K562 (cell line): ENCODE measurements around the gene NTM. TPM values are rescaled to one million over a fixed set of nuclear protein-coding genes. Genes with fewer than 3 reads are reported as not detected.

Source experiments
- ATAC-seq: fragments of 200-7000 bp; cut with Tn5 transposase; 3 replicates; pipeline ENCODE4 v1.9.1; 2020; ENCODE audit warnings: moderate library complexity
- BruUV-seq: library from RNA; stranded (reverse); fragments of 400-500 nt; replicated peaks from 2 replicates; lab custom pipeline; 2021; lab: Mats Ljungman, UMichigan
- CTCF ChIA-PET: fragments of 300-600 bp; formaldehyde crosslinking; extraction: SDS; loops from one replicate; lab custom pipeline; 2021; ENCODE audit warnings: low intra/inter-chr PET ratio; lab: Yijun Ruan, JAX
- POLR2A ChIA-PET: fragments of 300-600, 350-650 bp; sonication (Branson Sonifier 250); formaldehyde crosslinking; extraction: SDS; loops from one replicate; lab custom pipeline; 2021; ENCODE audit warnings: antibody characterized with exemption, inconsistent platforms; lab: Yijun Ruan, JAX
- DNase-seq, 4 experiments: peaks; one replicate each; pipeline versions ENCODE4 v3.0.0 to v3.0.0-alpha.2; 2011 to 2018; ENCODE audit warnings: low spot score in 3 of 4, mixed read lengths in 3 of 4; ENCODE audit errors: extremely low read depth in 1 of 4
- FAIRE-seq: peaks from 2 replicates; lab custom pipeline; 2011; peaks lifted over from hg19 to GRCh38; lab: Jason Lieb, UNC
- H2AFZ ChIP-seq: 2 replicates; pipeline ENCODE4 v1.6.0; 2011; ENCODE audit warnings: low read depth, low read length, control low read depth, inconsistent platforms
- H3K27ac ChIP-seq: fragments of 200-600 bp; 3 replicates; pipeline ENCODE4 v1.8.0; 2011; ENCODE audit warnings: low read depth, mild to moderate bottlenecking, control low read depth, inconsistent platforms, low read length, moderate library complexity, mixed read lengths; ENCODE audit errors: extremely low read depth
- H3K27me3 ChIP-seq, 2 experiments: fragments of 300-600 bp in 1 of 2; 2 replicates in 1 of 2; 3 replicates in 1 of 2; pipeline versions ENCODE4 v1.6.0 to v1.8.0; 2011; ENCODE audit warnings: inconsistent platforms in 2 of 2, low read length in 2 of 2, mild to moderate bottlenecking in 1 of 2, mixed read lengths in 1 of 2, moderate library complexity in 1 of 2; ENCODE audit not compliant: control insufficient read depth in 2 of 2, insufficient read depth in 2 of 2
- H3K36me3 ChIP-seq: fragments of 300-600 bp; 3 replicates; pipeline ENCODE4 v1.8.0; 2011; ENCODE audit warnings: mild to moderate bottlenecking, low read length, inconsistent platforms; ENCODE audit not compliant: control insufficient read depth, insufficient read depth
- H3K4me1 ChIP-seq, 2 experiments: fragments of 200-600 bp in 1 of 2; replicated peaks in 1 of 2; 2 replicates in 1 of 2; 3 replicates in 1 of 2; pipeline versions ENCODE4 v1.5.1 to v1.8.0; 2011; ENCODE audit warnings: inconsistent platforms in 2 of 2, low read length in 2 of 2, mild to moderate bottlenecking in 1 of 2, mixed read lengths in 1 of 2, moderate library complexity in 1 of 2; ENCODE audit not compliant: control insufficient read depth in 2 of 2, insufficient read depth in 2 of 2
- H3K4me2 ChIP-seq: 2 replicates; pipeline ENCODE4 v1.6.1; 2011; ENCODE audit warnings: low read length, control low read depth, inconsistent platforms, mixed read lengths; ENCODE audit not compliant: insufficient read depth
- H3K4me3 ChIP-seq: fragments of 200-600 bp; sonication (generic), shearing (Covaris generic); 2 replicates; pipeline ENCODE4 v1.5.1; 2016; ENCODE audit warnings: control low read depth, inconsistent platforms
- H3K79me2 ChIP-seq: fragments of 200-600 bp; 3 replicates; pipeline ENCODE4 v1.8.0; 2011; ENCODE audit warnings: low read length, inconsistent platforms; ENCODE audit not compliant: control insufficient read depth, insufficient read depth
- H3K9ac ChIP-seq, 2 experiments: 2 replicates each; pipeline versions ENCODE4 v1.6.0 to v1.6.1; 2011; ENCODE audit warnings: low read depth in 2 of 2, low read length in 2 of 2, control low read depth in 1 of 2, inconsistent platforms in 1 of 2, mild to moderate bottlenecking in 1 of 2, mixed read lengths in 1 of 2; ENCODE audit not compliant: insufficient read depth in 1 of 2
- H3K9me1 ChIP-seq: one replicate; pipeline ENCODE4 v1.6.0; 2011; ENCODE audit warnings: inconsistent platforms, mild to moderate bottlenecking, low read length, moderate library complexity; ENCODE audit not compliant: control insufficient read depth, insufficient read depth
- H3K9me3 ChIP-seq: replicated peaks from 2 replicates; pipeline ENCODE4 v1.5.1; 2011; ENCODE audit warnings: low read depth, low read length, inconsistent platforms; ENCODE audit not compliant: control insufficient read depth, insufficient read depth
- H4K20me1 ChIP-seq: replicated peaks from 2 replicates; pipeline ENCODE4 v1.6.1; 2011; ENCODE audit warnings: low read length, inconsistent platforms, mixed read lengths; ENCODE audit not compliant: control insufficient read depth, insufficient read depth
- CCAR2 ChIP-seq: fragments of 200-400 bp; formaldehyde crosslinking; IDR thresholded peaks from 2 replicates; pipeline ENCODE4 v1.6.1; 2017; ENCODE audit warnings: mild to moderate bottlenecking, low read depth, low read length
- CXXC5 ChIP-seq: fragments of 250-450 bp; sonication (Bioruptor Pico); IDR thresholded peaks from 2 replicates; pipeline ENCODE4 v1.8.0; 2022; ENCODE audit warnings: inconsistent platforms, mild to moderate bottlenecking, moderate library complexity
- EWSR1 ChIP-seq: fragments of 450-650 bp; IDR thresholded peaks from 2 replicates; pipeline ENCODE4 v1.6.1; 2018; ENCODE audit warnings: borderline replicate concordance, mild to moderate bottlenecking, low read depth, moderate library complexity; ENCODE audit not compliant: partially characterized antibody
- KLF13 ChIP-seq: fragments of 450-650 bp; IDR thresholded peaks from 2 replicates; pipeline ENCODE4 v1.6.1; 2016; ENCODE audit warnings: missing genetic modification characterization, low read depth, mild to moderate bottlenecking, missing compliant biosample characterization, moderate library complexity, borderline replicate concordance
- NR2C1 ChIP-seq, 2 experiments: fragments of 450-650 bp; IDR thresholded peaks; 2 replicates each; pipeline ENCODE4 v1.6.1; 2017; ENCODE audit warnings: mild to moderate bottlenecking in 2 of 2, antibody characterized with exemption in 1 of 2, inconsistent platforms in 1 of 2, missing compliant biosample characterization in 1 of 2, missing genetic modification characterization in 1 of 2
- ZZZ3 ChIP-seq: fragments of 450-650 bp; IDR thresholded peaks from 2 replicates; pipeline ENCODE4 v1.6.1; 2016; ENCODE audit warnings: antibody characterized with exemption, mild to moderate bottlenecking, moderate library complexity
- WGBS: fragments of 100-300 bp; shearing (Covaris generic); methylation state at CpG from one replicate; pipeline ENCODE4 v1.1.6; 2016; ENCODE audit warnings: low coverage, mixed read lengths; ENCODE audit not compliant: insufficient coverage; ENCODE audit errors: missing lambda C conversion rate; 5-methylcytosine and 5-hydroxymethylcytosine counted together
- in situ Hi-C: fragments of 300-500 bp; cut with MboI; formaldehyde crosslinking; loops from 4 replicates; pipeline ENCODE4 v1.15.0; 2018; ENCODE audit warnings: inconsistent platforms, mixed read lengths
- intact Hi-C: fragments of 100-400 bp; cut with micrococcal nuclease; formaldehyde crosslinking; loops from 2 replicates; pipeline ENCODE4 v1.14.2; 2022
- polyA plus RNA-seq, 8 experiments: library from polyadenylated mRNA; depleted of rRNA in 4 of 8; stranded (reverse) in 5 of 8; unstranded in 3 of 8; fragments of >200 nt; fragmentation: Nextera tagmentation in 2 of 8; fragmentation: Illumina TruSeq in 1 of 8; extraction: Ambion mirVana in 2 of 8; extraction: Trizol in 1 of 8; gene quantifications; 2 replicates each; pipeline versions ENCODE4 v1.2.1 to v1.2.3, GENCODE V29; 2011 to 2014; ENCODE audit warnings: inconsistent platforms in 1 of 8, missing spikeins in 1 of 8
- total RNA-seq, 7 experiments: library from RNA; depleted of rRNA in 6 of 7; stranded (reverse); fragments of >200 nt in 6 of 7; fragmentation: Illumina TruSeq in 2 of 7; extraction: Trizol in 2 of 7; gene quantifications; 2 replicates each; pipeline versions ENCODE4 v1.2.1 to v1.2.3, GENCODE V29; 2011 to 2021; ENCODE audit warnings: low replicate concordance in 1 of 7
- TF ChIP-seq, protein P1 (sequence below): IDR thresholded peaks from 3 replicates; pipeline ENCODE4 v1.6.1; 2011; ENCODE audit warnings: borderline replicate concordance, mild to moderate bottlenecking, moderate library complexity; ENCODE audit not compliant: insufficient read length; ENCODE audit errors: extremely low read depth
- TF ChIP-seq, protein P2 (sequence below): fragments of 450-650 bp; formaldehyde crosslinking; IDR thresholded peaks from 2 replicates; pipeline ENCODE4 v1.4.0; 2020; ENCODE audit warnings: mild to moderate bottlenecking, moderate library complexity
- TF ChIP-seq, protein P3 (sequence below), 2 experiments: fragments of 450-650 bp; IDR thresholded peaks; 2 replicates each; pipeline ENCODE4 v1.6.1; 2016; ENCODE audit warnings: mild to moderate bottlenecking in 2 of 2, borderline replicate concordance in 1 of 2, low read depth in 1 of 2, moderate library complexity in 1 of 2

NTM gene
- total and polyA plus RNA-seq, 9 of the 15 experiments (the other 6 are each of a cell fraction or from before 2014, with no cell fraction given): not detected

DNA sequence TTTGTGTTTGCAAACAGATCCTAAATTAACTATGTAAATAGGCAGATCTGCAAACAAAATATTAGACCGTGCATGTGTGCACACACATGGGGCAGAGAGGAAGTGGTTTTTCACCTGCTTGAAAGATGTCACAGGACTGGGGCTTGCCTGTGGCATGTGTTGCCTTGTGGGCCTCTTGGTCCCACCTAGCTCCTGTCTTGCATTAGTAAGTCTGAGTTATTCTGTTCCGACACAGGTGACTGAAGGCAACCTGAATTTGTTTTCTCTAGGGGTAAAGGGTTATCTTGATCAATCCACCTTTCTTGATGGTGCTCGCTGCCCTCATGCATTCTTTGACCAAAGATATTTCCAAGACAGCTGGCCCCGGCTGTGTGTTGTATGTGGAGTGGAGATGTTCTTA lies 667.5 kb downstream of the NTM start:
- no peaks in the 10 kb centered on the region for H3K4me1 ChIP-seq
- H3K27ac ChIP-seq: no peak overlapping the region
- CTCF ChIA-PET: no interaction called here
- DNase-seq: no peak
- intact Hi-C loops: loop anchor here (5.0 kb wide), 1 partner anchor 291 kb away; no protein-coding TSS in a partner anchor
- ATAC-seq: no peak
- no peak overlapping the region for H3K9ac ChIP-seq
- FAIRE-seq: no peak
- in situ Hi-C loops: no loop called here
- no peaks in the 10 kb centered on the region for H3K9me1 ChIP-seq
- POLR2A ChIA-PET: no interaction called here
- BruUV-seq: no TSS peak
- no peaks in the 10 kb centered on the region for H3K36me3 ChIP-seq
- no peaks in the 10 kb centered on the region; the same call in 1 of the 2 replicates for H3K9me3 ChIP-seq
- H3K79me2 ChIP-seq: no peaks in the 10 kb centered on the region
- H3K27me3 ChIP-seq: no peaks in the 10 kb centered on the region
- no peak overlapping the region for H3K4me2 ChIP-seq
- no peak overlapping the region for H2AFZ ChIP-seq
- H4K20me1 ChIP-seq: no peaks in the 10 kb centered on the region
- WGBS: 0% methylated on average over 4 of the region's 4 CpGs
- no peak overlapping the region for H3K4me3 ChIP-seq
- TF ChIP-seq CCAR2 (no peak), ZZZ3 (no peak), NR2C1 (IDR thresholded peaks at IDR 0.05) (no peak), NR2C1 (tag; IDR thresholded peaks at IDR 0.05) (no peak), CXXC5 (CRISPR knock-in tag) (no peak), EWSR1 (no peak), KLF13 (no peak)
- TF ChIP-seq, protein P1, sequence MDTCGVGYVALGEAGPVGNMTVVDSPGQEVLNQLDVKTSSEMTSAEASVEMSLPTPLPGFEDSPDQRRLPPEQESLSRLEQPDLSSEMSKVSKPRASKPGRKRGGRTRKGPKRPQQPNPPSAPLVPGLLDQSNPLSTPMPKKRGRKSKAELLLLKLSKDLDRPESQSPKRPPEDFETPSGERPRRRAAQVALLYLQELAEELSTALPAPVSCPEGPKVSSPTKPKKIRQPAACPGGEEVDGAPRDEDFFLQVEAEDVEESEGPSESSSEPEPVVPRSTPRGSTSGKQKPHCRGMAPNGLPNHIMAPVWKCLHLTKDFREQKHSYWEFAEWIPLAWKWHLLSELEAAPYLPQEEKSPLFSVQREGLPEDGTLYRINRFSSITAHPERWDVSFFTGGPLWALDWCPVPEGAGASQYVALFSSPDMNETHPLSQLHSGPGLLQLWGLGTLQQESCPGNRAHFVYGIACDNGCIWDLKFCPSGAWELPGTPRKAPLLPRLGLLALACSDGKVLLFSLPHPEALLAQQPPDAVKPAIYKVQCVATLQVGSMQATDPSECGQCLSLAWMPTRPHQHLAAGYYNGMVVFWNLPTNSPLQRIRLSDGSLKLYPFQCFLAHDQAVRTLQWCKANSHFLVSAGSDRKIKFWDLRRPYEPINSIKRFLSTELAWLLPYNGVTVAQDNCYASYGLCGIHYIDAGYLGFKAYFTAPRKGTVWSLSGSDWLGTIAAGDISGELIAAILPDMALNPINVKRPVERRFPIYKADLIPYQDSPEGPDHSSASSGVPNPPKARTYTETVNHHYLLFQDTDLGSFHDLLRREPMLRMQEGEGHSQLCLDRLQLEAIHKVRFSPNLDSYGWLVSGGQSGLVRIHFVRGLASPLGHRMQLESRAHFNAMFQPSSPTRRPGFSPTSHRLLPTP: no peak
- TF ChIP-seq, protein P2, sequence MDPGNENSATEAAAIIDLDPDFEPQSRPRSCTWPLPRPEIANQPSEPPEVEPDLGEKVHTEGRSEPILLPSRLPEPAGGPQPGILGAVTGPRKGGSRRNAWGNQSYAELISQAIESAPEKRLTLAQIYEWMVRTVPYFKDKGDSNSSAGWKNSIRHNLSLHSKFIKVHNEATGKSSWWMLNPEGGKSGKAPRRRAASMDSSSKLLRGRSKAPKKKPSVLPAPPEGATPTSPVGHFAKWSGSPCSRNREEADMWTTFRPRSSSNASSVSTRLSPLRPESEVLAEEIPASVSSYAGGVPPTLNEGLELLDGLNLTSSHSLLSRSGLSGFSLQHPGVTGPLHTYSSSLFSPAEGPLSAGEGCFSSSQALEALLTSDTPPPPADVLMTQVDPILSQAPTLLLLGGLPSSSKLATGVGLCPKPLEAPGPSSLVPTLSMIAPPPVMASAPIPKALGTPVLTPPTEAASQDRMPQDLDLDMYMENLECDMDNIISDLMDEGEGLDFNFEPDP (CRISPR knock-in tag): no peak
- TF ChIP-seq, protein P3, sequence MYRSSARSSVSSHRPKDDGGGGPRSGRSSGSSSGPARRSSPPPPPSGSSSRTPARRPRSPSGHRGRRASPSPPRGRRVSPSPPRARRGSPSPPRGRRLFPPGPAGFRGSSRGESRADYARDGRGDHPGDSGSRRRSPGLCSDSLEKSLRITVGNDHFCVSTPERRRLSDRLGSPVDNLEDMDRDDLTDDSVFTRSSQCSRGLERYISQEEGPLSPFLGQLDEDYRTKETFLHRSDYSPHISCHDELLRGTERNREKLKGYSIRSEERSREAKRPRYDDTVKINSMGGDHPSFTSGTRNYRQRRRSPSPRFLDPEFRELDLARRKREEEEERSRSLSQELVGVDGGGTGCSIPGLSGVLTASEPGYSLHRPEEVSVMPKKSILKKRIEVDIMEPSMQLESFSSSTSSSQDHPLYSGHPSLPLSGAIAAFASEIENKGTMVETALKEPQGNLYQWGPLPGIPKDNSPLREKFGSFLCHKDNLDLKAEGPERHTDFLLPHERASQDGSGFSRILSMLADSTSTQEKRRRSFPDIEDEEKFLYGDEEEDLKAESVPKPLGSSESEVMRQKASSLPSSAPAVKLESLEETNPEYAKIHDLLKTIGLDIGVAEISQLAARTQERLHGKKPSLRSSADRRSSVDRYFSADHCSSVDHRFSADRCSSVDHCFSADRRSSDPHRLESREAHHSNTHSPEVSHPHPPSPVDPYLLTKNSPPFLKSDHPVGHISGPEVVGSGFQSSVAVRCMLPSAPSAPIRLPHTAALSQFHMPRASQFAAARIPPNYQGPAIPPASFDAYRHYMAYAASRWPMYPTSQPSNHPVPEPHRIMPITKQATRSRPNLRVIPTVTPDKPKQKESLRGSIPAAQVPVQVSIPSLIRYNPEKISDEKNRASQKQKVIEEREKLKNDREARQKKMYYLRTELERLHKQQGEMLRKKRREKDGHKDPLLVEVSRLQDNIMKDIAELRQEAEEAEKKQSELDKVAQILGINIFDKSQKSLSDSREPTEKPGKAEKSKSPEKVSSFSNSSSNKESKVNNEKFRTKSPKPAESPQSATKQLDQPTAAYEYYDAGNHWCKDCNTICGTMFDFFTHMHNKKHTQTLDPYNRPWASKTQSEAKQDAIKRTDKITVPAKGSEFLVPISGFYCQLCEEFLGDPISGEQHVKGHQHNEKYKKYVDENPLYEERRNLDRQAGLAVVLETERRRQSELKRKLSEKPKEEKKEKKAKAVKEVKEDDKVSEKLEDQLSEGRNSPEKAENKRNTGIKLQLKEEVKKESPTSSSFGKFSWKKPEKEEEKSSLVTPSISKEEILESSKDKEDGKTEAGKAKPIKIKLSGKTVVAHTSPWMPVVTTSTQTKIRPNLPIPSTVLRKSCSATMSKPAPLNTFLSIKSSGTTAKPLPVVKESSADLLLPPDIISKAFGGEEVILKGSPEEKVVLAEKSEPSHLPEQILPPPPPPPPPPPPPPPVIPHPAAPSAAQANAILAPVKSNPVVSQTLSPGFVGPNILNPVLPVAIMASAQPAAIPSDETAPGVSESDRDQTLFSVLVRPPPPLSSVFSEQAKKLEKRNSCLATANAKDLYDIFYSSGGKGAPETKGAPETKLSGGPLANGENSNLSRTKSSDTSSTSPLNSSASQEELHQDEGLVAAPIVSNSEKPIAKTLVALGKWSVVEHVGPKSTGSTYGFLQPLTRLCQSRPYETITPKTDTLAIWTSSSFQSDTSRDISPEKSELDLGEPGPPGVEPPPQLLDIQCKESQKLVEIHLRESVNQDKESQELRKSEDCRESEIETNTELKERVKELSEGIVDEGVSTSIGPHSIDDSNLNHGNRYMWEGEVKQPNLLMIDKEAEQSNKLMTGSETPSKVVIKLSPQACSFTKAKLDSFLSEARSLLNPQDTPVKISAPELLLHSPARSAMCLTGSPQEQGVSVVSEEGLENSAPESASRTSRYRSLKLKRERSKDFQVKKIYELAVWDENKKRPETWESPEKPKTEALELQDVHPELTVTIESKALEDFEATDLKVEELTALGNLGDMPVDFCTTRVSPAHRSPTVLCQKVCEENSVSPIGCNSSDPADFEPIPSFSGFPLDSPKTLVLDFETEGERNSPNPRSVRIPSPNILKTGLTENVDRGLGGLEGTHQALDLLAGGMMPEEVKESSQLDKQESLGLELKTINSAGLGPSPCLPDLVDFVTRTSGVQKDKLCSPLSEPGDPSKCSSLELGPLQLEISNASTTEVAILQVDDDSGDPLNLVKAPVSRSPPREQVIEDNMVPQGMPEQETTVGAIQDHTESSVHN (IDR thresholded peaks at IDR 0.05; ENCODE audit: borderline replicate concordance in 1 of 2, low read depth in 1 of 2): no peak
